ENCODE measurements around the gene KPNA3.

The KPNA3 gene

GRCh38 chr13:49670828-49671227 is 121.7 kb downstream of the KPNA3 start:
- no peak for TF ChIP-seq CTCF (IDR thresholded peaks at IDR 0.05; ENCODE audit: low read depth, low read length, missing control alignments)
- H3K4me3 ChIP-seq (ENCODE audit: low read depth, low read length): no peak overlapping the region
- in situ Hi-C loops (cut with HindIII; ENCODE audit: low sequenced_read_pairs): no loop called here
- no peak for DNase-seq (ENCODE audit: low read depth)

GRCh38 chr13:49669735-49670309 is 122.7 kb downstream of the KPNA3 start:
- peak; percentile 66 for DNase-seq (ENCODE audit: low read depth)
- peak; percentile 88 for TF ChIP-seq CTCF (IDR thresholded peaks at IDR 0.05; ENCODE audit: low read depth, low read length, missing control alignments)
- H3K4me3 ChIP-seq (ENCODE audit: low read depth, low read length): no peak overlapping the region
- in situ Hi-C loops (cut with HindIII; ENCODE audit: low sequenced_read_pairs): no loop called here

DNA sequence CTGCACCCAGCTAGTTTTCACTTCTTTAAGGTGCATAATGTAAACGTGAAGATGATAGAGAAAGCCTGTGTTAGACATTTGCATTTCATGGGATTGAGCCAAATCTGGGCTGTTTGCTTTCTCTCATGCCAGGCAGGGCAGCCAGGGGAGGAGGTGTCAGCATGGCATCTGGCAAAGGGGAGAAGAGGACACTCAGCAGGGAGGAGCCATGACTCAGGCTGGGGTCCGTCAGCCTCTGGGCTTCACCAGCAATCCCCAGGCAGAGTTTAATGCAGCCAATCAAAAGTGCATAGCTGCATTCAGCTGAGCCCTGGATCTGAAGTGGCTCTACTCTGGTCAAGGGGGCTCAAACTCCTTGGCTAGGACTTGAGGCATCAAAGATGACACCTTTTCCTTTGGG is 124.7 kb downstream of the KPNA3 start:
- no peak for TF ChIP-seq CTCF (IDR thresholded peaks at IDR 0.05; ENCODE audit: low read depth, low read length, missing control alignments)
- no peak overlapping the region for H3K4me3 ChIP-seq (ENCODE audit: low read depth, low read length)
- no peak for DNase-seq (ENCODE audit: low read depth)
- in situ Hi-C loops (cut with HindIII; ENCODE audit: low sequenced_read_pairs): no loop called here

DNA sequence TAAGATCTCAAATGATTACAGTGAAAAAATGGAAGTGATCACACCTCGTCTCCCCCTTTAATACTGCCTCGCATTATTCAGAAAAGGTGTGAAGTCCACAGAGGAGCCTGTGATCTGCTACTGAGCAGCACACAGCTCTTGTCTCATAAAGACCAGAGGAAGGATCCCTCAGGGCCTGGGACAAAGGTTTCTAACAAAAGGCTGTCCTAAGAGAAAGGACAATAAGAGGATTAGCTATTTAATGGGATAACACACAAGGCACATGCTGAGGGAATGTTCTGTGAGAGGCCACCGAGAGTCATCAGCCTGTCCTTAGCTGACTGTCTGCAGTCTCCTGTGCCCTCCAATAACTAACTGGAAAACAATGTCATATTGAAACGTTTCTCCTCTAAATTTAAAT is 127.9 kb downstream of the KPNA3 start:
- H3K4me3 ChIP-seq (ENCODE audit: low read depth, low read length): no peak overlapping the region
- no peak for DNase-seq (ENCODE audit: low read depth)
- in situ Hi-C loops (cut with HindIII; ENCODE audit: low sequenced_read_pairs): no loop called here
- TF ChIP-seq CTCF (IDR thresholded peaks at IDR 0.05; ENCODE audit: low read depth, low read length, missing control alignments): no peak

DNA sequence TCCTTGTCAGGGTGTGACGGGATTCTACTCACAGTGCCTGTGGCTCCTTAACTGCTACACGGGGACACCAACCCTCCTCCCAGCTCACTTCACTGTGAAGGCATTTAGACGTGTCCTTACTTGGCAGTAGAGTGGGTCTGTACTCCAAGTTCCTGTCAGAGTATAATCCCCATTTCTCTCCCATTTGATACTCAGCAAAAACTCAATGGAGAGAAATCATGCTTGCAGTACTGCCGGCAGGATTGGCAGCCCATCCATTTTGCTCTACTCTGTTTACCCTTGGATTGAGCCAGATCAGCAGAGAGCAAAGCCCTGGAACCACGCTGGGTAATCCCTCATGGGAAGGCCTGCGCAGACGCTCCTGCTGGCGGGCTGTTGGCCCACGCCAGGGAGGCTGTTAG is 135.2 kb downstream of the KPNA3 start:
- no peak for DNase-seq (ENCODE audit: low read depth)
- H3K4me3 ChIP-seq (ENCODE audit: low read depth, low read length): no peak overlapping the region
- in situ Hi-C loops (cut with HindIII; ENCODE audit: low sequenced_read_pairs): no loop called here
- TF ChIP-seq CTCF (IDR thresholded peaks at IDR 0.05; ENCODE audit: low read depth, low read length, missing control alignments): no peak

GRCh38 chr13:49655906-49656305 is 136.6 kb downstream of the KPNA3 start:
- in situ Hi-C loops (cut with HindIII; ENCODE audit: low sequenced_read_pairs): no loop called here
- no peak for DNase-seq (ENCODE audit: low read depth)
- no peak for TF ChIP-seq CTCF (IDR thresholded peaks at IDR 0.05; ENCODE audit: low read depth, low read length, missing control alignments)
- no peak overlapping the region for H3K4me3 ChIP-seq (ENCODE audit: low read depth, low read length)

DNA sequence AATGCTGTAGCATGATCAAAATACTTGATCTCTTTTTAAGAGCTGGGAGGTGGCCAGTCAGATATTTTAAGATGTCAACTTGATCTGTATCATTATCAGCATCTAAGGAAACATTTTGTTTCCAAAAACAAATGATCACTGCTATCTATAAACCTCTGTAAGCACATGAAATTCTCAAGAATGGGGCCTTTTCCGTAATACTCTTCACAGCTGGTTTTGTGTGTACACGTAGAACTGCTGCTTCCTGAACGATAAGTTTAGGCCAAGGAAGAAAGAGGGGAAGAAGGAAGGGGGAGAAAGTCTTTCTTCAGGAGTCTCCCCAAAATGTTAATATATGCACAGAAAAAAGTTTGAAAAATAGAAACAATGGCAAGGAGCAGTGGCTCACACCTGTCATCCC is 138.5 kb downstream of the KPNA3 start:
- in situ Hi-C loops (cut with HindIII; ENCODE audit: low sequenced_read_pairs): no loop called here
- no peak overlapping the region for H3K4me3 ChIP-seq (ENCODE audit: low read depth, low read length)
- DNase-seq (ENCODE audit: low read depth): no peak
- no peak for TF ChIP-seq CTCF (IDR thresholded peaks at IDR 0.05; ENCODE audit: low read depth, low read length, missing control alignments)
